Fibroblast of villous mesenchyme (primary cell): ENCODE results near the gene SPNS3. TPM values are rescaled to one million over a fixed set of nuclear protein-coding genes. Genes with fewer than 3 reads are reported as not detected.

Source experiments
- DNase-seq: peaks from one replicate; pipeline ENCODE4 v3.0.0-alpha.2; 2010; ENCODE audit warnings: low read depth
- H3K4me3 ChIP-seq: 2 replicates; pipeline ENCODE4 v1.5.1; 2011; ENCODE audit warnings: low read depth, mild to moderate bottlenecking, low read length
- total RNA-seq: library from RNA; depleted of rRNA; stranded (reverse); fragments of >200 nt; gene quantifications from 2 replicates; pipeline ENCODE4 v1.2.3, GENCODE V29; 2012
- TF ChIP-seq, protein P1 (sequence below): IDR thresholded peaks from 2 replicates; pipeline ENCODE4 v1.5.1; 2012; ENCODE audit warnings: low read depth, mild to moderate bottlenecking, low read length; ENCODE audit not compliant: insufficient read depth

Gene SPNS3
- total RNA-seq, 1 donor: not detected

DNA sequence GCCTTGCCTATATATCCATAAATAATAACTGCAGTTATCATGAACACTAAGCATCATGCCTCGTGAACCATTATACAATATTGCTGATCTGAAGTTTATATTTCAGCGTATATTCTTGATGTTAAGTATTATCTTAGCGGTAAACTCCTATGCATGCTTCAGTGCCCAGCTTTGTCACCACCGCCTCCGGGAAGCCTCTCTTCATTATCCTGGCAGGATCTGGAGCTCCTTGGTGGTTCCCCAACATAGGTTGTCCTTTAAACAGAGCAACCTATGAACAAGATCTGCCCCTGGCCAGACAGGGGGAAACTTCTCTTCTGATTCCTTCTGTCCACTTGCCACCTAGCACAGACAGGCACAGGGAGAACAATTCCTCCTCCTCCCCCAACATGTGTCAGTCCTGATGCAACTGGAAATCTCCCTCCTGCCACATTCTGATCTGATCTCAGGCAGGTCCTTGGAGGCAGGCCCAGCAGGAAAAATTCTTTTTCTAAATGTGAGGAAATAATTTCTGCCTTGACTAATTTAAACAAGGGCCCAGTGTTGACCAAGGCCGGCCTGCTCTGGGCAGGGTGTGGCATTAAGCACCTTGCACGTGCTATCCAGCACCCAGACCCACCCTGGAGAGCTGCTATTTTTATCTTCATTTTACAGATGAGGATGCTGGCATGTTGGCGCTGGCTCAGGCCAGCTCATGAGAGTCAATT lies 87.3 kb downstream of the SPNS3 start:
- no peak for DNase-seq
- no peak overlapping the region for H3K4me3 ChIP-seq
- TF ChIP-seq, protein P1, sequence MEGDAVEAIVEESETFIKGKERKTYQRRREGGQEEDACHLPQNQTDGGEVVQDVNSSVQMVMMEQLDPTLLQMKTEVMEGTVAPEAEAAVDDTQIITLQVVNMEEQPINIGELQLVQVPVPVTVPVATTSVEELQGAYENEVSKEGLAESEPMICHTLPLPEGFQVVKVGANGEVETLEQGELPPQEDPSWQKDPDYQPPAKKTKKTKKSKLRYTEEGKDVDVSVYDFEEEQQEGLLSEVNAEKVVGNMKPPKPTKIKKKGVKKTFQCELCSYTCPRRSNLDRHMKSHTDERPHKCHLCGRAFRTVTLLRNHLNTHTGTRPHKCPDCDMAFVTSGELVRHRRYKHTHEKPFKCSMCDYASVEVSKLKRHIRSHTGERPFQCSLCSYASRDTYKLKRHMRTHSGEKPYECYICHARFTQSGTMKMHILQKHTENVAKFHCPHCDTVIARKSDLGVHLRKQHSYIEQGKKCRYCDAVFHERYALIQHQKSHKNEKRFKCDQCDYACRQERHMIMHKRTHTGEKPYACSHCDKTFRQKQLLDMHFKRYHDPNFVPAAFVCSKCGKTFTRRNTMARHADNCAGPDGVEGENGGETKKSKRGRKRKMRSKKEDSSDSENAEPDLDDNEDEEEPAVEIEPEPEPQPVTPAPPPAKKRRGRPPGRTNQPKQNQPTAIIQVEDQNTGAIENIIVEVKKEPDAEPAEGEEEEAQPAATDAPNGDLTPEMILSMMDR: no peak

GRCh38 chr17:4522661-4523060 lies 88.9 kb downstream of the SPNS3 start:
- no peak overlapping the region for H3K4me3 ChIP-seq
- no peak for DNase-seq
- TF ChIP-seq, protein P1: no peak

DNA sequence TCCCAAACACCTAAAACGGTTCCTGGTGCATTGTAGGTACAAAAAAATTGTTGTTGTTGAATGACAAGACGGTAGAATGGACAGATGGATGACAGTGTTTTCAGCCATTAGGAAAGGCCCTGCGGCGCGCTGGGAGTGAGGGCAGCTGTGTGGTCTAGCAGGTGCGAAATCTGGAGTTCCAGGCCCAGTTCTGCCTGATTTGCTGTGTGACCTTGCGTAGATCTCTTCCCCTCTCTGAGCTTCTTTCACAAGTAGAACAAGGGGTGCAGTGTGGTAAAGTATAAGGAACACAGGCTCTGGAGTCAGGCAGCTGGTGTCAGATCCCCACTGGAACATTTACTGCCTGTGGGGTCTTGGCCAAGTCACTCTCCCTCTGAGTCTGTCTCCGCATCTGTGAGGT lies 90.2 kb downstream of the SPNS3 start:
- TF ChIP-seq, protein P1: no peak
- no peak for DNase-seq
- no peak overlapping the region for H3K4me3 ChIP-seq

GRCh38 chr17:4525691-4526397 lies 92.1 kb downstream of the SPNS3 start:
- TF ChIP-seq, protein P1: no peak
- no peak for DNase-seq
- no peak overlapping the region for H3K4me3 ChIP-seq

GRCh38 chr17:4527134-4527533 lies 93.4 kb downstream of the SPNS3 start:
- TF ChIP-seq, protein P1: no peak
- no peak for DNase-seq
- H3K4me3 ChIP-seq: no peak overlapping the region

DNA sequence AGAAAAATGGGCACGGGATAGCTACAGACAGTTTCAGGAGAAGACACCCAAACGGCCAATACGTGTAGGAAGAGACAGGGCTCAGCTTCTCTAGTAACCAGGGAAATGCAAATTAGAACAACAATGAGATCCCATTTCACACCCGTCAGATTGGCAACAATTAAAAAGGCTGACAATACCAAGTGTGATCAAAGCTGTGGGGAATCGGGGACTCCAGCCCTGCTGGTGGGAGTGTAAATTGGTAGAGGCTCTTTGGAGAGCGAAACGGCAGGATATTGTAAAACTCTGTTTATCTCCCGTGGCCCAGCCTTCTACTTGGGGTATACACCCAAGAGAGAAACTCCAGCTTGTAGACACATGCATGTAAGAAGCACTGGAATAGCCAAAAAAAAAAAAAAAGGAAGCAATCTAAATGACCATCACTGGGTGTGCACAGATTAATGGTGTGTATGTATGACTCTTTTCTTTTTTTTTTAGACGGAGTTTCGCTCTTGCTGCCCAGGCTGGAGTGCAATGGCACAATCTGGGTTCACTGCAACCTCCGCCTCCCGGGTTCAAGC lies 93.9 kb downstream of the SPNS3 start:
- DNase-seq: peak; percentile 20
- no peak overlapping the region for H3K4me3 ChIP-seq
- TF ChIP-seq, protein P1: no peak
